HG03571 (cell line): ENCODE data around the gene EPHA10.
"Not testable (repeated sequence)": the region's sequence is repeated elsewhere in the genome, so short reads cannot be mapped to it uniquely, and the experiment has no call there.

Source experiments
- ATAC-seq: cut with Tn5 transposase; IDR thresholded peaks from one replicate; pipeline ENCODE4 v1.9.1; 2021; ENCODE audit not compliant: unreplicated experiment

The EPHA10 gene

DNA sequence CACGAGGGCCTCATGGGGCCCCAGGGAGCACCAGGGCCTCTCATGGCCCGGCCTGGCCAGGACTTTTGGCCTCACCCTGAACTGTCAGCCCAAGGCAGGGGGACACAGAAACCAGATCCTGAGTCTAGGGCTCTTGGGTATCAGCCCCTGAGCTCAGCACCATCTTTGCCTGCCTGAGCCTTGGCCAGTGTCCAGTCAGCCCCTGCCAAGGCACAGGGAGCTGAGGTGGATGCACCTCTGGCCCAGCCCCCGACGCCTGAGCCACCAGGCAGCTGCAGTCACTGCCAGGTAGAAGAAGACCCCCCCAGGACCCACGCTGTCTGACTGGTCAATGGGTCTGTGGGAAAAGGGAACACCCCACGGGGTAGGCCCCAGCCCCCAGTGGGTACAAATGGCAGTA lies 47.3 kb downstream of the EPHA10 start:
- no peak for ATAC-seq

DNA sequence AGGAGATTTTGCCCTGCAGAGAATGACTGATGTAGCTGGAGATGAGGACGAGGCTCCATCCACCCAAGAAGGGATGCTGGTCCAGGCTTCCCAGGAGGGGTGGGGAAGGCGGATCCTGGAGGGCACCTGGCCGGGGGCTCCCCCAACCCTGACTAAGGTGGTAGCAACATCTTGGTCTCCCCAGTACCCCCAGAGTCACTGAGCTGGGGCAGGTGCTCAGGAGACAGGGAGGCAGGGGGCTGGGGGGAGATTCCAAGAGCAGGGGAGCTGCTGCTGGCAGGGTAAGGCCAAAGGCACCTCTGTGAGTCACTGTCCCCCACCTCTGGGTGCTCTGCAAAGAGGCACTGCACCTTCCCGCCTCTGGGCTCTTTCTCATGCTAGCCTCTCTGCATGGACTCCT lies 48.6 kb downstream of the EPHA10 start:
- no peak for ATAC-seq

DNA sequence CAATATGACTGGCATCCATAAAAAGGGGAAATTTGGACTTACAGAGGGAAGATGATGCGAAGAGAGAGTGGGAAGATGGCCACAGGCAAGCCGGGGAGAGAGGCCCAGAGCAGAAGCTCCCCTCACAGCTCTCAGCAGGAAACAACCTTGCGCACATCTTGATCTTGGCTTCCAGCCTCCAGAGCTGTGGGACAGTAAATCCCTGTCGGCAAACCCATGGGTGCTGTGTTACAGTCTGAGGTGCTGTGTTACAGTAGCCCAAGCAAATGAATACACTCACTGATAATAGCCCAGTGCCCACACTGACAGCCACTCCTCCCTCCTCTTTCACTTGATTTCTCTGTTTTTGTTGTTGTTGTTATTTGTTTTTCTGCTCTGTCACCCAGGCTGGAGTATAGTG lies 50.2 kb downstream of the EPHA10 start:
- no peak for ATAC-seq

- ATAC-seq, result no peak
Observed at GRCh38 chr1:37714226-37714625, 50.7 kb downstream of the EPHA10 start.

DNA sequence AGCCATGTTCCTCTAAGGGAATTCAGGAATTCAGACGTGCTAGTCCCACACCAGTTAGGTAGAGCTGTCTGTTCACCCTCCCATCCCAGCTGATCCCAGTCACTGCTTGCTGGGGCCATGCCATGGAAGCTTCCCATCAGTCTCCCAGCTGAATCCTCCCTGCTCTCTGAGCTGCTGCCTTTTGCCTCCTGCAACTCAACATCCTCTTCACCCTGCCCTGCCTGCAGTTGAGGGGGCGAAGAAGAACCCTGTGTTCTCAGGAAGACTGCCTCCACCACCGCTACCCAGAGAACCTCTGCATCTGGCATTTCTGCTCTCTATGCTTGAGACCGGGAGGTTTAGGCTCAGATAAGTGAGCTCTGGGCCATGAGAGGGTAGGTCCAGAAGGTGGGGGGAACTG lies 56.4 kb downstream of the EPHA10 start:
- ATAC-seq, result no peak

DNA sequence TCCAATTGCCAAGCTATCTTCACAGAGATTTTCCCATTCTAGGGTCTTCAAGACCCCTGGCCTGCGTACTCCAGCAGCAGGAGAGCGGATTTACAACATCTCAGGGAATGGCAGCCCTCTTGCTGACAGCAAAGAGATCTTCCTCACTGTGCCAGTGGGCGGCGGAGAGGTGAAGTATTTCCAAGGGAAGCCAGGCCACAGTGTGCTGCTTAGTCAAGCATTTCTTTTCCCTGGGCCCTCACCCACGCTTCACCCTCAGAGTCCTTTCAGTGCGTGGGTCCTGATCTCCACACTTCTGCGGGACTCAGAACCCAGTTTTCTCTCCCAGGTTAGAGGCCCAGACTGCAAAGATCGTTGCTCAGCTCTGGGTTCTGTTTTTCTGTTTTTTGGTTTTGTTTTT lies 59.5 kb downstream of the EPHA10 start:
- no peak for ATAC-seq

- ATAC-seq, result no peak
Observed at GRCh38 chr1:37704966-37705365, 60.0 kb downstream of the EPHA10 start.

DNA sequence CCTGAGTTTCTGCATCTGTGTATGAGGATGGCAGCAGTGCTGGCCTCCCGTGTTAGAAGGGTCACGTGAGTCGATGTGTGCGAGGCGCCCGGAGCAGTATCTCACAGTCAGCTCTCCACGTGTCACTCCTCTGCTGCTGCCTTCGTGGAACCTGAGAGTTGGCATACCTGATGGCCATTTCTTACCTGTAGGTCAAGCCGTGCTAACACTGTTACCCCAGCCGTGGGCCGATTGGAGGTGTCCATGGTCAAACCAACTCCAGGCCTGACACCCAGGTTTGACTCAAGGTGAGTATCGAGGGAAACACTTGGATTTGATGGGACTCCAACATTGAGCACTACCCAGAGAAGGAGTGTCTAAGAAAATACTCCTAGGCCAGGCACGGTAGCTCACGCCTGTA lies 61.9 kb downstream of the EPHA10 start:
- ATAC-seq, result no peak

DNA sequence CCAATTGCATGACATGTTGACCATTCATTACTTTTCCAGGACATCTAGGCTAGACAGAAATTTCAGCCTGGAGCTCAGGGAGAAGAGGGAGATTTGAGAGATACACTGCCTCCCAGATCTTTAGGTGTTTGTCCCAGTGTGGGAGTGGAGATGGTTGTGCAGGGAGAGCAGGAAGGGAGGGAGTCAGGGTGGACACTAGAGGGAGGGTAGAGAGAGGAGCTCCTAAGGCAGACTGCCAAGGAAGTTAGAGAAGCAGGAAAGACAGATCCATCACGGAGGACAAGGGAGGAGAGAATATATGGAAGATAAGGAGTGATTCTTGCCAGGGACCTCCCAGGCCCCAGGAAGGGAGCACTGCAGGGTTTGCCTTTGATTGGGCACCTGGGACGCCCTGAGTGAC lies 63.9 kb downstream of the EPHA10 start:
- ATAC-seq, result no peak

- no peak for ATAC-seq
Observed at GRCh38 chr1:37699147-37699546, 65.8 kb downstream of the EPHA10 start.

DNA sequence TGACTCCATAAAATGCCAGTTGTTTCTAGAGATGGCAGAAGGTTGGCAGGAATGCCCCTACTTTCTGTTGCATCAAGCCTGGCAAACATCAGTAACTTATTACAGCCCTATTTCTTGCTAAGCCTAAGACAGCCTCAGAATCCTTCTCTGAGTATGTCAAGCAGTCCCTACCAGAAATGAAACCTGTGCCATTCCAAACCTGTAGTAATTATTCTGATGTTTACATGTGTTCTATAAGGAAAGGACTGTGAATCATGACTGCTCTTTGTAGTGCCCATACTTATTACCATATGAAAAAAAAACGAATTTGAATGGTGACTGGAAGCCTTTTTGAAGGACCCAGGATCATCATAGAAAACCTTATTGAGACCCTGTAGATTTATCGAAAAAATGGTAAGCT lies 67.2 kb downstream of the EPHA10 start:
- ATAC-seq, result no peak

DNA sequence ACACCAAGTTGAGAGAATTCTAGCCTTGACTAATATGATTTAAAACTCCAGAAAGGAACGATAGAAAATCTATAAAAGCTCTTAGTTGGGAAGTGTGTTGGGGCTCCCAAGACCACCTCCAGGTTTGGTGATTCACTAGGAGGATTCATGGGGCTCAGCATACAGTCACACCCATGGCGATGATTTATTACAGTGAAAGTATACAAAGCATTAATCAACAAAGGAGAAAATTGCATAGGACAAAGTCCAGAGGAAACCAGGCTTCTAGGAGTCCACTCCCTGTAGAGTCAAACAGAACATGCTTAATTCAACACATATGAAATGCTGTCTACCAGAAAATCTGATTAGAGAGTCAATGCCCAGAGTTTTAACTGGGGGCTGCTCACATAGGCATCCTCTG lies 67.8 kb downstream of the EPHA10 start:
- ATAC-seq, result no peak

GRCh38 chr1:37692834-37693175 lies 72.1 kb downstream of the EPHA10 start:
- ATAC-seq, result no peak

- ATAC-seq, result peak; percentile 70
Observed at GRCh38 chr1:37692078-37692833, 72.7 kb downstream of the EPHA10 start, which contains the start of gene CDCA8. Gene CDCA8, plus strand, starts transcription at chr1:37692516. Its CDS starts 175 bp downstream, at chr1:37692691.

DNA sequence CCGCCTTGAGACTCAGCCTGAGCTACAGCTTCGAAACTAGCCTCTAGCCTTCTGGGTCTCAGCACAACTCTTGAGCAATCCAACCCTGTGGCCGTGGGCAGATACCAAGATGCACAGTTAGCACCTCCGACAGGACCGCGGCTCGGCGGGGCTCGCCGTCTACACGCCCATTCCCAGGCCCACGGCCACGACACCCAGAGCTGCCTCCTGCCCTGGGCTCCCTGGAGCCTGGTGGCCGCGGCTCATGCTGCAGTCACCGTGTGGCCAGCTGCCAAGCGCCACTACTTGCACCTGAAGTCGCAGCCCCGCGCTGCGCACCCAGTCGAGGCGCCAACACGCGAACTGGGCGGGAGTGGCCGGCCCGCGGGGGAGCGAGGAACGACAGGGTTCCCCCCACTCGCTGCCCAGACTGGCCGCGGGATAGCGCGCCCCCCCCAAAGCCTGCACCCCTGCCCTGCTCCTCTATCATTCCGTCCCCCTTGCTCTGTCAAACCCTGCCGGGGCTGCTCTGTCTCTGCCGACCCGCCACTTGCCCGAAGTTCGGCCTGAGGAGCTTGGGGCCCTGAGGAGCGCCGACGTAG lies 73.3 kb downstream of the EPHA10 start:
- ATAC-seq, result peak; percentile 5

- no peak for ATAC-seq
Observed at GRCh38 chr1:37688926-37689325, 76.0 kb downstream of the EPHA10 start.

DNA sequence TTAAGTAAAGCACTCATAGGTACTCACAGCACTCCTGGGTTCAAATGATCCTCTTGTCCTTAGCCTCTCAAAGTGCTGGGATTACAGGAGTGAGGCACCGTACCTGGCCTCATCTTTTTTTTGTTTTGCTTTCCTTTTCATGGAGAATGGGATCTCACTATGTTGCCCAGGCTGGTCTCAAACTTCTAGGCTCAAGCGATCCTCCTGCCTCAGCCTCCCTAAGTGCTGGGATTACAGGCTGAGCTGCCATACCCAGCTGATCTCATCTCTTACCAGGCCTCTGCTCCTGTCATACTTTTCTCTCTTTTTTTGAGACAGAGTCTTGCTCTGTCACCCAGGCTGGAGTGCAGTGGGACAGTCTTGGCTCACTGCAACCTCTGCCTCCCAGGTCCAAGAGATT lies 77.2 kb downstream of the EPHA10 start:
- ATAC-seq, result not testable (repeated sequence)

- ATAC-seq, result no peak
Observed at GRCh38 chr1:37685722-37686121, 79.2 kb downstream of the EPHA10 start.

- ATAC-seq, result not testable (repeated sequence)
Observed at GRCh38 chr1:37684182-37684581, 80.7 kb downstream of the EPHA10 start.

GRCh38 chr1:37682334-37682987 lies 82.5 kb downstream of the EPHA10 start:
- no peak for ATAC-seq

DNA sequence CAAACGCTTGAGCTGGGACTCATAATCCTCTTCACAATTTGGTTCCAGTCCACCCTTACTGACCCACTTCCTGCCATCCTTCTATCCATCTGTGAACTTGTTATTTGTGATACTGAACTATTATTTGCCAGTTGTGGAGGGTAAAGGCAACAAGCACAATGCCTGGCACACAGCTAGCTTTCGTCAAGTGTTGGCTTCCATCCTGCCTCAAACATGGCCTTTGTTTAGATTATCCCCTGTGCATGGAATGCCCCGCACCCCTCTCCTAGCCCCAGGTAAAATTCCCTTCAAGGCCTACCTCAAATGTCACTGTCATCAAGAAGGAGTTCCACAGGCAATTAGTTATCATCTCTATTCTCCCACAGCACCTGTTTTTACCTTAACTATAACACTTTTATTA lies 84.0 kb downstream of the EPHA10 start:
- no peak for ATAC-seq

- ATAC-seq, result no peak
Observed at GRCh38 chr1:37677808-37678207, 87.1 kb downstream of the EPHA10 start.

DNA sequence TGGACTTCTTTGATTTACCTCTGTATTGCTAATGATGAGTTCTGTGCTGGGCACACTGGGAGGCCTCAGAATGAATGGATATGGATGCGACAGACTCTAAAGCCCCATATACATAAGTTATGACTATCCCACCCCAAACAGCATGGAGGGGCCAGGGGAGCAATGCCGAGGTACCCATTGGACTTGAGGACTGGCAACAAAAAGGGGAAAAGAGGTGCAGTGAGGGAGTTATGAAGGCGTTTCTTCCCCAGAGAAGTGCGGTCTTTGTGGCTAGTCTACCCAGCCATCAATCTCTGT lies 87.8 kb downstream of the EPHA10 start:
- no peak for ATAC-seq
